Endometrial microvascular endothelial cells (primary cell): ENCODE data around the gene MAPKAP1. TPM values are rescaled to one million over a fixed set of nuclear protein-coding genes. Genes with fewer than 3 reads are reported as not detected.

ENCODE experiments used
- in situ Hi-C: cut with HindIII; loops from 2 replicates; pipeline ENCODE4 v1.10.0; 2017; ENCODE audit warnings: low sequenced_read_pairs, low pct_unique_long_range_greater_than_20kb; ENCODE audit errors: inconsistent ontology term
- total RNA-seq: library from RNA; depleted of rRNA; stranded (reverse); fragments of >200 nt; gene quantifications from one replicate; pipeline ENCODE4 v1.2.3, GENCODE V29; 2015; ENCODE audit errors: inconsistent ontology term

MAPKAP1 gene
- total RNA-seq, 1 donor from 2014 or later = 142 TPM

DNA sequence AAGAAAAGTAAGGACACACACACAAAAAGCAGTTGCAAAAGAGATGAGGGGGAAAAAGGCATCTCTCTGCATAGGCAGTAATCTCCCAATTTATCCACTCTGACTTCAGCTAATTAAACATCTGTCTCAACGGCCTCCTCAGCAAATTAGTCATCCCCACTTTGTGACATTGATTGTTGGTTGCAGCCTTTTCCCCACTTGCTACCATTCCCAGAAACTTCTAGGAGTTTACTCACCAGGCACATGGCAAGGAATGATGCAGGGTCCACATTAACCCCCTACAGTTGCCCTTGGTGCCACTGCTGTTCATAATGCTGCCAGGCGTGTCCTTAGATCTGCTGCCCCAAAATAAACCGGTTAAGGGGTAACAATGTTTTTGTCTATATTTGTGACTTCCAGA lies 174.6 kb downstream of the MAPKAP1 start:
- in situ Hi-C loops = no loop called here

DNA sequence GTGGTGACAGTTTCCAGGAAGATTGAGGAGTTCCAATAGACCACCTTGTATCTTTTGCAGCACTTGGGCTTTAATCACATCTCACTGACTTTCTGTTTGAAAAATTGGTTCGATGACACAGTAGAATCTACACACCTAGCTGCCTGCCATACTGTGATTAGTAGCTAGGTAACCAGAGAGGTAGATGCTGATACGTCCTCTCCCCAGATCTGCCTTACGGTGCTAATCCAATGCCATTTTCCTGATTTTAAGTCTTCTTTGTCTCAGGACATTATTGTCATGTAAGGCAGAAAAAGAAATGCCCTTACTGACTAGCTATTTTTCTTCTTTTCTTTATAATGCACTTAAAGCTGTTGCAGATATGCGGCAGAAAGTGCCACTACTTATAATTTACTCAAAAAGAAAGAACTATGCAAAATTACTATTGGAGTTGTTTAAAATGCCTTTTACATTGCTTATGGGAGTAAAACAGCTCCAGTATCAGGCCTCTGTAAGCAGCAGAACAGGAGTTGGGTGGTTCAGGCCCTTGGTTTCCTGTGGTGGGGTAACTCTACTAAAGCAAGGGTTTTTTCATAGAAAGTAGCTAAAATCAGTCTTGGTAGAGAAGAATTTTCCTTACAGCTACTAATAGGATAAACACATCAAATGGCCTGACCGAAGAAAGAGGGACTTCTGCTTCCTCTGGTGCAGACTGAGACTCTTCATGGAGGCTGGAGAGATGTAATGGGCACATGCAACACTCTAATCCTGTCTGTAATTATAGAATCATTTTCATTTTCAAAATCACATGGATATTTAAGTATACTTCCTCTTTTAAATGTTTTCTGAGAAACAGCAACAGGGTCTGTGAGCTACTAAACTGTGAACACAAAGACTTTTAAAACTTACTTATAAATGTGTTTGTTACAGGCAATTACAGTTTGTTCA lies 177.2 kb downstream of the MAPKAP1 start:
- in situ Hi-C loops = no loop called here

DNA sequence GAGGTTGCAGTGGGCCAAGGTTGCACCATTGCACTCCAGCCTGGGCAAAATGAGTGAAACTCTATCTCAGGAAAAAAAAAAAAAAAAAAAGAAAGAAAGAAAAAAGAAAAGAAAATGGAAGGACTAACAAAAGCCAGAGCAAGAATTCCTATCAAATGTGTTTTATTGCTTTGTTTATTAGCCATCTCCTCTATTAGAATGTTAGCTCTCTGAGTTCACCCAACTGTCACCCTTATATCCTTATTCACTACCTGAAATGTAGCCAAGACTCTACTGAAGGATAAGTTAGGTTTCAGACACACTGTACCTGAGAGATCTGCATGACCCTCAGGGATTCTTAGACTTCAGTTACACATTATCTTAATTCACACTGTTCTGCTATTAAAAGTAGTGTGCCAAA lies 177.9 kb downstream of the MAPKAP1 start:
- in situ Hi-C loops = no loop called here

DNA sequence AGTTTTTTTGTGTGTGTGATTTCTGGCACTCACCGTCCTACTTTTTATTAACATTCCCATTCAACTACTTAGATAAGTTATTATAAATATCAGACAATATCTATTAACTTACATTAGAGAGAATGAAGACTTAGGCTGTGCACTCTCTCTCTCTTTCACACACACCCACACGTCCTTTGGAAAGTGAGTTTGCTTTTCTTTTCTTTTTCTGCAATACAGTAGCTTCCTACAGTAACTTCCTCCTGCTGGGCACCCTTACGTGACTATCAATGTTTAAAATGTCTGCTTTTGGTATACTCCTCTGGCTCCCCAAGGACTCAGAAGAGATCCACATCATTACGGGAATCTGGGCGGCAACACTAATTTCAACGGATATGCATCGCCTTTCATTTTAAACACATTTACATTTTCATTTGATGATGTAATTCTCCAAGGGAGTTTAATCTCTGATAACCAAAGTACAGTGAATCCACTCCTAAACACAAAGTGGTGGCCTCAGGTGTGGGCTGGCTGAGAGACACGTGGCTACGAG lies 179.5 kb downstream of the MAPKAP1 start:
- in situ Hi-C loops = no loop called here

DNA sequence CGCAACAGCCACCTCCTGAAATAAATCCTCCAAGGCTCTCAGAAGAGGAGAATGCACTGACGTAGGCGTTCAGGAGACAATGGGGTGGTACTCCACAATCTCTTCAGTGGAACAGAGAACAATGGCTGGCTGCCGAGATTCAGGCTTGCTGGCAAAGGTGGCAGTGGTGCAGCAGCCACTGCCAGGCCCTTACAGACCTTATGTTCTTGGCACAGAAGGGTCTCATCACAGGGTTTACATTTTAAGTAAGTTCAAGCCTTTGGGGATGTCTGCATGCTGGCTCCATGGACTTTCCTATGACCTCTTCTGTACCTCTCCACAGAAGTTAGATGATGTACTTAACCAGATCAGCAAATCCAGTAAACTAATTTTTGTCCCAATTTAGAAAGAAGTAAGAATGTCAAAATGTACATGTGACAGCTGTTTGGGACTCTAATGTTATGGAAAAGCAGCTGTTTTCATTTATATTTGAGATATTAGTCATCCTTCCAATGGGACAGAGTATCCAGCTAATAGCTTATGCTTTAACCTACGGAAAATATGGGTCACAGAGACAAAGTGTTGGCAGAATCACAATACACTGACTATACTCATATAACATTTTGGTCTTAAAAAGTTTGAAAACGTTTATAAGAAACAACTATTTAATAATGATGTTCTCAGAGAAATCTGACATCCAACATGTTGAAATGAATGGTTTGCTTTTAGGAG lies 180.9 kb downstream of the MAPKAP1 start:
- in situ Hi-C loops = no loop called here

DNA sequence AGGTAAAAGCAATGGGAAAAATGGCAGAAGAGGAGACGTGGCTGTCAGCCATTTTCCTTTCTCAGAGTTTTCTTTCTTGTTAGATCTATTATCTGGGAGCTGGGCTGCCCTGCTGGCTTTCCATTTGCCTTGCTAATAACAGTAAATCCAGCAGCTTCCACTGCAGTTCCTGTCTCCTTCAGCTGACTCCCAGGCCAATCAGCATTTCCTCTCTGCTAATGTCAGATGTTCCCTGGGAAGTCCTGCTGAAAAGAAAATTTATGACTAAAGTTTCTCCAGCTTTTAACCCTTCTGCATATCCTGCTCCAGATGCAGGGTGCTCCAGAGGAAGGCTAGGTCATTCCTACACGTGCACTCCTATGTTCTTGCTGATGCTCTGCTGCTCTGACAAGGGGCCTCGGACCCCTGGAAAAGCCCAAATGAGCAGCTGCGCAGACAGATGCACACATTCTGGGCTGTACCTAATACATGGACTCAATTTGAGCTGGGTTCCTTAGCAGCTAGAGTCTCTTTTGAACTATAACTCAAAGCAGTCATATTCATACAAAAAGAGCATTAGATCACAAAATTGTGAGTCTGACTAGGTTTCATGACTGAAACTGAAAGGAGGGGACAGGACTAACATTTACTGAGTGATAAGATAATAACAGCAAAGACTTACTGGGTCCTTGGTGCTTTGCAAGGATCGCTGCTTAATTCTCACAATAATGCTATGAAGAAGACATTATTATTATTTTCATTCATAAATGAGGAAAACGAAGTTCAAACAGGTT lies 182.2 kb downstream of the MAPKAP1 start:
- in situ Hi-C loops = no loop called here

DNA sequence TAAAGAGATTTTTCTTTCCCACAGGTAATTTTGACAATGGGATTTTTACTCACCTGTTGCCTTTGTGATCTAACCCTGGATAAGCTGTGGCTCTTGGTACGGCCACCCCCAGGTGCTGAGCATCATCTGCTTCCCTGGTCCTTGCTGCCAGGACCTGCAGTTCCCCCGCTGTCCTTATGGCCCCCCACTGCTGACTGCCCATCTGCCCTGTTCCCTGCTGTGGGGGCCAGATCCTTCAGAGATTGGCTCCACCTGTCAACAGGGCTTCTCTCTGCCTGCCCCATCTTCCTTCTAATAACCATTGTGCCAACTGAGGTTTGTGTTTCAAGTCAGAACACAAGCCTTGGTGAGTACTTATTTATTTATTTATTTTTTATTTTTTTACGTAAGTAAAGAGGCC lies 183.3 kb downstream of the MAPKAP1 start:
- in situ Hi-C loops = no loop called here

DNA sequence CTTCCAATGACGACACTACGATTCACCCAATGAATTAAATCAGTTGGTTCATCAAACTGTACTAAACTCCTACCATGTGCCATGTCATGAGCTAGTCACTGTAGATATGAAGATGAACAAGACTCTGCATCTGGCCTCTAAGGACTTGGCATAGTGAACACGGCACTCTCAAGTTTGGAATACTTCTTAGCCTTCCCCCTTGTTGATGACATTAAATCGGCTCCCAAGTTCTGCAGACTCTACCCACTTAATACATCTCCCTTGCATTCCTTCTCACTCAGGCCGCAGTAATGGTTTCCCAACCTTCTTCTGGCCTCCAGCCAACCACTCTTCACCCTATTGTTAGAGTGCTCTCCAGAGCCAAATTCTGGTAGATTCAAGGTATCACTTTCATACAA lies 184.7 kb downstream of the MAPKAP1 start:
- in situ Hi-C loops = no loop called here

DNA sequence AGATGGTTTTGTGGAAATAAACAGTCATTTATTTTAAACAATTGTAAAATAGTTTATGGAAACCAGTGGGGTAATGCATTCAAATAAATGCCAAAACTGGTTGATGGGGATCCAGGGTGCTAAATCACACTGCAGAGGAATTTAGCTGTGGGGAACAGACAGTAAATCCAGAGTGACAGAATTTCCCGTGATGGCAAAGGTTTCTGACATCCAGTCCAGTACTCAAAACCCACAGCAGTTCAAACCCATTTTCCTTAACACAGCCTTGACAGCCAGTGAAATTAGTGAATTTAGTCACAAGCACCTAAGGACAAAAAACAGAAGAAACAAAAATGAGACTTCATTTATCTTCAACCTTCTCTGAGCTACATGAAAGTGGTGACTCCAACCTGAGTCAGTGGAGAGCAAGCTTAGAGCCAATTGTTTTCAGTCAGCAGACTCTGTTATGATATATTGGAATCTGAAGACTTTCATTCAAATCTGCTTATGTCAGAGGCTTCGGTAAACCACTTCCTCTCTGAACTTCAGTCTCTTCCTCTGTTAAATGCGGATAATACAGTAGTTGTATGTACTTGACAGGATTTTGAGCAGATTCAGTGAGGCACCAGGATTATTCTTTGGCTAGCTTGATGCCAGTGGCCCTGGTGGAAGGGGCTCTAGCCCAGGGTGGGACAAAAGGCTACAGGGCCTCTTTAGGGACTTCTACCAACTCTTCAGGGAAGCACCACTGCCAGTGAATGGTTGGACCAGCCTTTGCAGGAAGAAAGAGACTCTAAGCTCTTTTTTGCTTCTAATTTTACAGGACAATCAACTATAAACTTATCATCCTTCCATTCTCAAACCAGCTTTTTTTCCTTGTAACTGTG lies 185.3 kb downstream of the MAPKAP1 start:
- in situ Hi-C loops = no loop called here

DNA sequence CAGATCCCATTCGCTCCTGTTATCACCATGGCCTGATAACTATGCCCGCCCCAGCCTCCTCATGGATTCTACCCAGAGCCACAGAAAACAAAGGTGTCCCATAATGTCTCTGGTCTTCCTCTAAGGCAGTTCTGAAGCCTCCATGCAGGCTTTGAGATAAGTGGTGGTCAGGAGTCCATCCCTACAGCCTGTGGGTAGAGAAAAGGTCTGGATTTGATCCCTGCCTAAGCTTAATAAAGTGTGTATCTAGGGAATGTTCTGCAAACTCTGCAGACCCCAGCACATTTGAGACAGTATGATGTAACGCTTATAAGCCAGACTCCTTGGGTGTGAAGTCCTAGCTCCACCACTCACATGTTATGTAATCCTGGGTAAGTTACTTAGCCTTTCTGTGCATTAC lies 187.3 kb downstream of the MAPKAP1 start:
- in situ Hi-C loops = no loop called here

DNA sequence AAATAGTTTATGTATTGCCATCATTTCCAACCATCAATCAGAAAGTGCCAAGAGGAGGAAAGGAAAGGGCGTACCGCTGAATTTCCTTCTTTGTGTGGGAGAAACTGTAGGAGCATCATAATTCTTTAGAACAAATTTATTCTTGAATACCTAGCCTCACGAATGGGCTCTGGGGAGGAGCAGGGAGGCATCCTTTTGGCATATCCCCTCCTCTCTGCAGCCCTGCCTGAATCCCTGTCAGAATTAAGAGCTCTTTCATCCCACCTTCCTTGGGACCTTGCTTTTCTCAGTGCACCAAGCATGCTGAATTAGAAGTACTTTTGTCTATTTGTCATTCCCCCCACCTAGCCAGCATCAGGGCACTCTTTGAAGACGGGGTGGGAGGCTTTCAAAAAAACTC lies 189.4 kb downstream of the MAPKAP1 start:
- in situ Hi-C loops = no loop called here

DNA sequence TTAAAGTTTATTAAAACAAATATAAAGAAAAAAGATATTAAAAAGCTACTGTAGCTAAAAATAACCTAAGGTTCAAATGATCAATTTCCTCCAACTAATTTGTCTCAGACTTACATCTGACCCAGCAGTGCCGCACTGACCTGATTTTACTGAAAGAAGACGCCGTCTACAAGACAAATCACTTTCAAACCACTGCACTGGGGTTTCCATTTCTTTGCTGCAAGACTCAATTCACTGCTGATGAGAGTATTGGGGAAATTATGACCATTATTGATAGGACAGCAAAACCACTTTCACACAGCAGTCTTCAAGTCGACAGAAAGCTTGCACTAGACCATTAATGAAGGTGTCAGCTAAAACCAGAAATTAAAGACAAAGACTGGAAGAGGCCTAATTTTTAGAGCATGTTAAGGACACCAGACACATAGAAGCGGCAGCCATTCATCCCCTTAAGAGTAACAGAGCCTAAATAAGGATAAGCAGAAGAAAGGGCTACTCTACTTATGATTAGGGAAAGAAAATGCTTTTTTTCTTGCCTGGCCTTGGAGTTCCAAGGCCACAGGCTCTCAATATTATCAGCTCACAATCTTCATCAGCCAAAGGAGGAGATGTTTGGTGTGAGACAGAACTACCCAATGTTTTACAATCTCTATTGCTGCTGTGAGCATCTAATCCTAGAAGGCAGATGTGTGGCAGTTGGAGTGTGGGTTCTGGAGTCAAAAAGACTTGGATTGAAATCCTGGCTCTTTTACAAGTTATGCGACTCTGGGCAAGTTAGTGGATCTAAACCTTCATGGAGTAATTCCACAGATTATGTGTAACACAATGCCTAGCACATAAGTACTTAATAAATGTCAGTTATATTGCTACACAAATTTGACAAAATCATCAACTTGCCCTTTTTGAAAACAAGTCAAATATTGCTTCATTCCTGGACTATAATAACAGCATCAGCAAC lies 190.7 kb downstream of the MAPKAP1 start:
- in situ Hi-C loops = no loop called here

DNA sequence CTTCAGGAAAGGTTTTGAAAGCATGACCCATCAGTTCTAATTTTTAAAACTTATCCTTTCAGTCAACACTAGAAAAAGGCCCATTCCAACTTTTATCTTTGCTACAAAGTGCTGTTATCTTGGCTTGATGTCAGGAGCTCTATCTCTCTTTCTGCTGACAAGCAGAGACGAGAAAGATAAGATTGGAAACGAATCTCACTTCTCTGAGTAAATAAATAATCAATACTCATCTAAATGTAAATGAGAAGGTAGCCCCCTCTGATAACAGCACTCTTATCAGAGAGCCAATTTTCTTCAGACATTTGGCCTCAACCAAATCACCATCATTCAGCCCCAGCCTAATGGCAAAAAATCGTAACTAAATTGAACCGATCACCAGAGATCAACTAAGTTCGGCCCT lies 191.7 kb downstream of the MAPKAP1 start:
- in situ Hi-C loops = no loop called here

DNA sequence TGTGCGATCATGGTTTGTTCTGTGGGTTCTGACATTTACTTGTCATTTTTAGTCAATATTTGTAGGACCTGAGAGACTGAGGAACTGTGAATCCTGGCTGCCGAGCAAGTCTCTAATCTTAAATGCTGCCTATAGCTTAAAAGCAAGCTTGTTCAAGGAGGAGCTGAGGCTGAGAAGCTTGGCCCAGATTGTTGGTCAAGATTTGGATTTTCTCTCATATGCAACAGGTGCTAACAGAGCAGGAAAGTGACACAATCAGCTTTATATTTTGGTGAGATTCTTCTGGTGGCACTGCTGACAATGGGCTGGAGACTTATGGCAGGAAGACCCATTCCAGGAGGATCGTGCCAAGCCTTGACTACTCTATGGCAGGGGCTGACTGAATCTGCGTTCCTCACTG lies 192.5 kb downstream of the MAPKAP1 start:
- in situ Hi-C loops = no loop called here

DNA sequence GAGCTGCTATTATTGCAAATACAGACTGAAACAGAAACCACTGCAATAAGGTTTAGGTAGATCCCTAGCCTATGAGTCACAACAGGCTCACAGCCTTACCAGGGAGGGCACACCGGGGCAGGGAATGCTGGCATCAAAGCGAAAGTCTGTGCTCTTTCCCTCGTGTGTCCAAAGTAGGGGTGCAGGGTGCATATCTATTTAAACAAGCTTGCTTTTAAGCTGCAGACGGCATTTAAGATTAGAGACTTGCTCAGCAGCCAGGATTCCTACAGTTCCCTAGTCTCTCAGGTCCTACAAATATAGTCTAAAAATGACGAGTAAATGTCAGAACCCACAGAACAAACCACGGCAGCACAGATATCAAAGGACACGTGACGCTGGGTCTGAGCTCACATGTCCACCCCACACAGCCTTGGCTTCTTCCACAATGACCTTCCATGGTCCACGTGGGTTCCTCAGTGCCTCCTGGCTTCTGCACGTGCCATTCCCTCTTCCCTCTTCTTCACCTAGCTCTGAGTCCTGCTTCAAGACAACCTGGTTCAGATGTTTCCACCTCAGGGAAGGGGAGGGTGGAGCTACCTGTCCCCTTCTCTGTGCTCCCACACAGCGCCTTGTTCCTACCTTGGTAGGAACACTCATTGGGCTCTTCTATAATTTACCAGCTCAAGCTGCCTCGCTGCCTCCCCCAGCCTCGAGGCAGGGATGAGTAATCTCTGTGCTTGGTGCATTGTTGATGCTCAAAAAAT lies 193.2 kb downstream of the MAPKAP1 start:
- in situ Hi-C loops = no loop called here

DNA sequence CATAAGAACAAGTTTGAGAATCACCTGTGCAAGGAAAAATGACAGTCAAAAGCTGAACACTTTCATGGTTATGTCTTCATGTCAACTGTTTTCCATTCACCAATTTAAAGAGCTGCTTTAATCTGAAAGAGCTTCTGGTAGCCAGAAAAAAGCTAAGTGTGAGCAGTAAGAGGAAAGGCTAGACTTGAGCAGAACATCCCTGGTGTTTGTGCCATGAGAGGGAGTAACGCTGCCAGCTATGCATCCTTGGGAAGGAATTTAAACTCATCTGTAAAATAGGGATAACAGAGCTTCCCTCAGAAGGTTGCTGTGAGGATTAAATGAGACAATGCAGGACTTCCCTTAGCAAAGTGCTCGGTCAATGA lies 193.7 kb downstream of the MAPKAP1 start:
- in situ Hi-C loops = no loop called here
